ENCODE measurements around the gene PCK1. TPM values are rescaled to one million over a fixed set of nuclear protein-coding genes. Genes with fewer than 3 reads are reported as not detected.
A peak's percentile ranks its signal among the peaks of the same experiment; 100 is the strongest.

The PCK1 gene
- total RNA-seq, 1 experiment from 2014 or later = not detected

- no CpG with 5 or more reads among the region's 18 CpGs for WGBS (ENCODE audit: extremely low coverage, insufficient read length, low lambda C conversion rate)
- no peak for TF ChIP-seq CTCF (conservative IDR thresholded peaks at IDR 0.05)
- peaks cover 6 to 10% of the 10 kb centered on the region in 2 experiments for H3K4me1 Mint-ChIP-seq
Measured at GRCh38 chr20:57610261-57610952, 49.5 kb downstream of the PCK1 start.

More at GRCh38 chr20:57610261-57610952, 49.5 kb downstream of the PCK1 start:
- Histone ChIP-seq H3K23me2 (ENCODE audit: insufficient read length, low read depth, low read length, poor library complexity, severe bottlenecking) (no peaks in the 10 kb centered on the region), H3K4me2 (ENCODE audit: insufficient read depth, insufficient read length, low read length) (no peak overlapping the region), H3K18ac (ENCODE audit: insufficient read length, low read depth, low read length) (no peak overlapping the region), H2BK15ac (ENCODE audit: low read depth, low read length) (no peak overlapping the region), H3K27ac (ENCODE audit: insufficient read length, low read depth, low read length) (no peak overlapping the region), H3K79me1 (ENCODE audit: insufficient read depth, low read depth, low read length, poor library complexity, severe bottlenecking) (no peaks in the 10 kb centered on the region), H3T11ph (ENCODE audit: low read length) (no peak overlapping the region), H2BK12ac (ENCODE audit: insufficient read length, low read depth, low read length) (no peak overlapping the region), H4K91ac (ENCODE audit: insufficient read length, low read depth, low read length) (no peak overlapping the region), H4K8ac (replicated peaks; ENCODE audit: insufficient read length, low read depth, low read length) (no peak overlapping the region), H2AFZ (ENCODE audit: low read length) (no peak overlapping the region), H3K4ac (ENCODE audit: low read depth, low read length) (no peak overlapping the region), H3K27me3 (ENCODE audit: insufficient read depth, low read length) (no peaks in the 10 kb centered on the region), H4K20me1 (ENCODE audit: control insufficient read depth, insufficient read depth, insufficient read length) (no peaks in the 10 kb centered on the region), H4K5ac (ENCODE audit: insufficient read length, low read depth, low read length) (no peak overlapping the region), H3K9me3 (ENCODE audit: control insufficient read depth, low read depth, low read length) (no peaks in the 10 kb centered on the region), H2BK120ac (ENCODE audit: low read depth, low read length, poor library complexity, severe bottlenecking) (no peak overlapping the region), H3K14ac (ENCODE audit: insufficient read depth, low read length) (no peak overlapping the region), H2BK20ac (ENCODE audit: low read depth, low read length, poor library complexity, severe bottlenecking) (no peak overlapping the region), H2AK5ac (ENCODE audit: insufficient read length, low read length) (no peak overlapping the region), H3K23ac (ENCODE audit: insufficient read length, low read depth, low read length) (no peak overlapping the region), H3K56ac (ENCODE audit: insufficient read length, low read depth, low read length) (no peak overlapping the region), H2BK5ac (ENCODE audit: insufficient read length, low read length) (no peak overlapping the region), H3K79me2 (ENCODE audit: insufficient read depth, low read length) (no peaks in the 10 kb centered on the region), H3K4me1 (ENCODE audit: insufficient read depth, low read length) (no peaks in the 10 kb centered on the region), H3K9ac (ENCODE audit: extremely low read depth, insufficient read length, low read length) (no peak overlapping the region)
- no peak overlapping the region for H3K4me3 Mint-ChIP-seq
- H3K27ac Mint-ChIP-seq = peak overlapping the region in 2 of 3 experiments; percentile 70 to 74; a peak in 2 of 7 replicates
- H3K27me3 Mint-ChIP-seq (ENCODE audit: low read depth) = peaks cover 3% of the 10 kb centered on the region; the same call in 1 of the 2 replicates
- no peak for DNase-seq
- no peaks in the 10 kb centered on the region for H3K9me3 Mint-ChIP-seq
- no peaks in the 10 kb centered on the region for H3K36me3 Mint-ChIP-seq (ENCODE audit: insufficient read depth in 1 of 3, low read depth in 3 of 3)

All from H9 (cell line).